HEK293T (cell line): ENCODE measurements around the gene KCNC3.

Experiments used
- CTCF ChIA-PET: fragments of 350-600 bp; formaldehyde crosslinking; extraction: SDS; loops from one replicate; lab custom pipeline; 2021; ENCODE audit warnings: antibody characterized with exemption, inconsistent platforms; lab: Yijun Ruan, JAX
- POLR2A ChIA-PET: fragments of 350-600 bp; formaldehyde crosslinking; extraction: SDS; loops from one replicate; lab custom pipeline; 2020; ENCODE audit warnings: antibody characterized with exemption, inconsistent platforms; lab: Yijun Ruan, JAX
- DNase-seq: peaks from one replicate; pipeline ENCODE4 v3.0.0; 2012; ENCODE audit warnings: mixed read lengths; ENCODE audit errors: extremely low spot score
- ARNT ChIP-seq: fragments of 450-650 bp; IDR thresholded peaks from 2 replicates; pipeline ENCODE4 v1.6.1; 2017; ENCODE audit warnings: mild to moderate bottlenecking
- BHLHE40 ChIP-seq: fragments of 450-650 bp; IDR thresholded peaks from 2 replicates; pipeline ENCODE4 v1.6.1; 2016; ENCODE audit warnings: mild to moderate bottlenecking, moderate library complexity, borderline replicate concordance
- CTBP1 ChIP-seq: fragments of 450-650 bp; IDR thresholded peaks from 2 replicates; pipeline ENCODE4 v1.6.1; 2016; ENCODE audit warnings: borderline replicate concordance
- ELF4 ChIP-seq: fragments of 450-650 bp; IDR thresholded peaks from 2 replicates; pipeline ENCODE4 v1.6.1; 2017; ENCODE audit warnings: antibody characterized with exemption
- FOXA1 ChIP-seq: fragments of 450-650 bp; IDR thresholded peaks from 2 replicates; pipeline ENCODE4 v1.6.1; 2016; ENCODE audit warnings: mild to moderate bottlenecking
- FOXK2 ChIP-seq: fragments of 450-650 bp; IDR thresholded peaks from 2 replicates; pipeline ENCODE4 v1.6.1; 2016; ENCODE audit warnings: mild to moderate bottlenecking
- FOXM1 ChIP-seq: fragments of 450-650 bp; IDR thresholded peaks from 2 replicates; pipeline ENCODE4 v1.6.1; 2017; ENCODE audit warnings: mild to moderate bottlenecking, borderline replicate concordance
- HDGF ChIP-seq: fragments of 450-650 bp; IDR thresholded peaks from 2 replicates; pipeline ENCODE4 v1.6.1; 2017; ENCODE audit warnings: antibody characterized with exemption, borderline replicate concordance
- L3MBTL2 ChIP-seq: fragments of 450-650 bp; conservative IDR thresholded peaks from 2 replicates; pipeline ENCODE4 v1.6.1; 2016; ENCODE audit warnings: mild to moderate bottlenecking
- LEF1 ChIP-seq: fragments of 450-650 bp; IDR thresholded peaks from 2 replicates; pipeline ENCODE4 v1.6.1; 2017; ENCODE audit warnings: mild to moderate bottlenecking, borderline replicate concordance
- NFRKB ChIP-seq: fragments of 450-650 bp; IDR thresholded peaks from 2 replicates; pipeline ENCODE4 v1.6.1; 2016; ENCODE audit warnings: mild to moderate bottlenecking, moderate library complexity
- SP1 ChIP-seq: fragments of 450-650 bp; IDR thresholded peaks from 2 replicates; pipeline ENCODE4 v1.6.1; 2017
- SUZ12 ChIP-seq: fragments of 450-650 bp; IDR thresholded peaks from 2 replicates; pipeline ENCODE4 v1.6.1; 2016; ENCODE audit warnings: mild to moderate bottlenecking
- TARDBP ChIP-seq: fragments of 450-650 bp; IDR thresholded peaks from 2 replicates; pipeline ENCODE4 v1.6.1; 2016
- ZNF384 ChIP-seq: fragments of 450-650 bp; IDR thresholded peaks from 2 replicates; pipeline ENCODE4 v1.6.1; 2016
- TF ChIP-seq, protein P1 (sequence below): fragments of 450-650 bp; IDR thresholded peaks from 2 replicates; pipeline ENCODE4 v1.6.1; 2016

KCNC3 gene

DNA sequence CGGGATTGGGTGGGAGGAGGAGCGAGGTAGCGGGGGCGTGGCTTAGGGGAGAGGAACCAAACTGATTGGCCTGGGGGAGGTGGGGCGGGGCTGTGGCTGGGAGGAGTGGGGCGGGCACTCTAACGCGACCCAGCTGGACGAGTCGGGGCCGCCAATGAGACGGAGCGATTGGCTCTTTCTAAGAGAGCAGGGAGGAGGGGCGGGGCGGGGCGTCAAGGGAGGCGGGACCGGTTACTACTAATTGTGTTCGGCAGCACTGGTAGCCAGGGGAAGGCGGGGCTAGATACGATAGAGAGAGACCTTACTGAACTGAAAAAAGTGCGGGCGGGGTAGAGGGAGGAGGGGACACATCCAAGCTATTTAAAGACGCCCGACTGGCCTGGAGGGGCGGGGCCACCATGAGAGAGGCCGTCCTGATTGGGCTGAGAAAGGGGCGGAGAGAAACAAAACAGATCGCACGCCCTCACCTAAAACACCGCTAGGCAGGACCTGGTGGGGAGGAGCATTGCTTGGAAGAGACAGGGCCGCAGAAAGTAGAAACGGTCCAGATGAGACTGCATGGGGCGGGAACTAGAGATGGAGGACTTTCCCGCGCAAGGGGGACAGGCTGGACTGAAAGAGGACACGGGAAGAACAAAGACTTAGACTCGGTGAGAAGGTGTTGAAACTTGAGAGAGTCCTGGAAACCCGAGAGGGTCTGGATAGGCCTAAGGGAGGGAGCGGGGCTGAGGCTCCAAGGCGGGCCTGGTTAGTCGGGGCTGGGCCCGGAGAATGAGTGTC is at the start of gene KCNC3:
Gene KCNC3 (minus strand): TSS at position 232 of the 780 bp plus-strand sequence. CDS start 295 bp downstream, outside the sequence.
- TF ChIP-seq NFRKB (no peak), BHLHE40 (no peak), FOXA1 (no peak), HDGF (0 out of 2 replicates have a peak, but pooled peaks have one; percentile 33), ARNT (no peak), SP1 (peak; percentile 29; the same call in 1 of the 2 replicates), LEF1 (no peak), L3MBTL2 (no peak), FOXM1 (no peak)
- TF ChIP-seq, protein P1, sequence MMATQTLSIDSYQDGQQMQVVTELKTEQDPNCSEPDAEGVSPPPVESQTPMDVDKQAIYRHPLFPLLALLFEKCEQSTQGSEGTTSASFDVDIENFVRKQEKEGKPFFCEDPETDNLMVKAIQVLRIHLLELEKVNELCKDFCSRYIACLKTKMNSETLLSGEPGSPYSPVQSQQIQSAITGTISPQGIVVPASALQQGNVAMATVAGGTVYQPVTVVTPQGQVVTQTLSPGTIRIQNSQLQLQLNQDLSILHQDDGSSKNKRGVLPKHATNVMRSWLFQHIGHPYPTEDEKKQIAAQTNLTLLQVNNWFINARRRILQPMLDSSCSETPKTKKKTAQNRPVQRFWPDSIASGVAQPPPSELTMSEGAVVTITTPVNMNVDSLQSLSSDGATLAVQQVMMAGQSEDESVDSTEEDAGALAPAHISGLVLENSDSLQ = no peak
- peak; percentile 96 for DNase-seq
- POLR2A ChIA-PET = interaction anchor here (0.6 to 1.6 kb wide), 8 partner anchors 13 to 395 kb away, joined by 3 to 12 read pairs (median 4); no protein-coding TSS in a partner anchor
- CTCF ChIA-PET = interaction anchor here (0.7 to 1.4 kb wide), 4 partner anchors 13 to 64 kb away, joined by 3 to 6 read pairs (median 5); no protein-coding TSS in a partner anchor

DNA sequence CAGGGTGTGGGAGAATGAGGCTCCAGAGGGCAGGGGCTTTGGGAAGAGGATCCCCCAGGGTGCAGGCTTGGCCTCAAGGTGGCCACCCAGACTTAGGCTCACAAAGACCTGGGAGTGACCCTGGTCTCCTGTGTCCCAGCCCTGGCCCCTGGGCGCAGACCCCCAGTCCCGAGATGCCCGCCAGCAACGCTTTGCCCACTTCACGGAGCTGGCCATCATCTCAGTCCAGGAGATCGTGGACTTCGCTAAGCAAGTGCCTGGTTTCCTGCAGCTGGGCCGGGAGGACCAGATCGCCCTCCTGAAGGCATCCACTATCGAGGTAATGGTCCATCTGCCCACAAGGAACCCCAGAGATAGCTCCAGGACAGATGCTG is 49.7 kb upstream of the KCNC3 start:
- DNase-seq = no peak
- ChIA-PET POLR2A (no interaction called here), CTCF (no interaction called here)
- TF ChIP-seq NFRKB = no peak
- TF ChIP-seq FOXK2 = no peak
- no peak for TF ChIP-seq ZNF384
- TF ChIP-seq ELF4 = no peak
- no peak for TF ChIP-seq HDGF
- no peak for TF ChIP-seq L3MBTL2
- no peak for TF ChIP-seq CTBP1
- no peak for TF ChIP-seq SP1
- no peak for TF ChIP-seq BHLHE40
- no peak for TF ChIP-seq FOXA1
- no peak for TF ChIP-seq FOXM1

DNA sequence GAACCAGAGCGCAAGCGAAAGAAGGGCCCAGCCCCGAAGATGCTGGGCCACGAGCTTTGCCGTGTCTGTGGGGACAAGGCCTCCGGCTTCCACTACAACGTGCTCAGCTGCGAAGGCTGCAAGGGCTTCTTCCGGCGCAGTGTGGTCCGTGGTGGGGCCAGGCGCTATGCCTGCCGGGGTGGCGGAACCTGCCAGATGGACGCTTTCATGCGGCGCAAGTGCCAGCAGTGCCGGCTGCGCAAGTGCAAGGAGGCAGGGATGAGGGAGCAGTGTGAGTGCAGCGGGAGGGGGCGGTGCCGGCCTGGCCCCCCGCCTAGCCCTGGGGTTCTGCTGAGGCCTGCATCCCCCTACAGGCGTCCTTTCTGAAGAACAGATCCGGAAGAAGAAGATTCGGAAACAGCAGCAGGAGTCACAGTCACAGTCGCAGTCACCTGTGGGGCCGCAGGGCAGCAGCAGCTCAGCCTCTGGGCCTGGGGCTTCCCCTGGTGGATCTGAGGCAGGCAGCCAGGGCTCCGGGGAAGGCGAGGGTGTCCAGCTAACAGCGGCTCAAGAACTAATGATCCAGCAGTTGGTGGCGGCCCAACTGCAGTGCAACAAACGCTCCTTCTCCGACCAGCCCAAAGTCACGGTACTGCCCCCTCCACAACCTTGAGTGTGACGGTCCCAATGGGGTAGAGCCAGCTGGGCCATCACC is 49.1 kb upstream of the KCNC3 start:
- ChIA-PET CTCF (interaction anchor here (0.7 kb wide), 1 partner anchor 160 kb away, joined by 3 read pairs; no protein-coding TSS in a partner anchor), POLR2A (no interaction called here)
- TF ChIP-seq, protein P1 = no peak
- no peak for DNase-seq

DNA sequence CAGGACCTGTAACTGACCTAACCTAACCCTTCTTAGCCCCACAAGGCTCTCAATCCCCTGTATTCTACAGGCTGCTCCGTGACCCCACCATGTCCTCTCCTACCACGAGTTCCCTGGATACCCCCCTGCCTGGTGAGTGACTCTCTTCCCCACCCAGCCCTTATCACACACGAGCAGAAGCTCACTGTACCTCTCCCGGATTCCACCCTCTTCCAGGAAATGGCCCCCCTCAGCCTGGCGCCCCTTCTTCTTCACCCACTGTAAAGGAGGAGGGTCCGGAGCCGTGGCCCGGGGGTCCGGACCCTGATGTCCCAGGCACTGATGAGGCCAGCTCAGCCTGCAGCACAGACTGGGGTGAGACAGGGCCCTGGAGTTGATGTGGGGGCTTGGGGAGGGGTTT is 48.3 kb upstream of the KCNC3 start:
- DNase-seq = peak; percentile 2
- no peak for TF ChIP-seq FOXM1
- TF ChIP-seq CTBP1 = no peak
- TF ChIP-seq HDGF = no peak
- TF ChIP-seq, protein P1 = no peak
- no peak for TF ChIP-seq NFRKB
- TF ChIP-seq ELF4 = no peak
- TF ChIP-seq TARDBP = no peak
- no peak for TF ChIP-seq SUZ12
- TF ChIP-seq SP1 = no peak
- TF ChIP-seq FOXA1 = no peak
- TF ChIP-seq ARNT = no peak
- no peak for TF ChIP-seq FOXK2
- no peak for TF ChIP-seq ZNF384
- TF ChIP-seq LEF1 = no peak
- no peak for TF ChIP-seq L3MBTL2
- TF ChIP-seq BHLHE40 = no peak
- ChIA-PET POLR2A (no interaction called here), CTCF (no interaction called here)

DNA sequence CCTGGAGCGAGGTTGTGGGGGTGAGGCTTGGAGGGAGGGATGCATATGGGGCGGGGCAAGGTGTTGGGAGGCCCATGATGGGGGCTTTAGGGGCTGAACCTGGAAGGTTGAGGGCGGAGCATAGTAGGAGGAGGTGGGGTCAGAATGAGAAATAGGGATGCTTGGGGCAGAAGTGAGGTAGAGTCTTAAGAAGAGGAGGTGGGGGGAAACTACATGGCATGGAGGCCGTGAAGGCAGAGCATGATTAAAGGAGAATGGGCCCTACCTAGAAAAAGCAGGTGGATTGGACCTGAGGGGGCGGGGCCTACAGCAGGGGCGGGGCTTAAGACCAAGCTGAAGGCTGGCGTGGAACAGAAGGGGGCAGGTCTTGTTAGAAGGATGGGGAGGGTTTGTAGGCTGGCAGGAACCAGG is 47.9 kb upstream of the KCNC3 start:
- ChIA-PET POLR2A (no interaction called here), CTCF (no interaction called here)
- peak; percentile 30 for DNase-seq
- TF ChIP-seq TARDBP = no peak
- no peak for TF ChIP-seq SP1
- no peak for TF ChIP-seq HDGF
- TF ChIP-seq FOXK2 = no peak
- no peak for TF ChIP-seq LEF1
- TF ChIP-seq, protein P1 = no peak
- no peak for TF ChIP-seq NFRKB
- no peak for TF ChIP-seq FOXM1
- no peak for TF ChIP-seq ELF4
- no peak for TF ChIP-seq L3MBTL2
- no peak for TF ChIP-seq BHLHE40
- TF ChIP-seq ZNF384 = no peak
- no peak for TF ChIP-seq ARNT
